Measurements from ENCODE around the gene ANXA3. TPM values are rescaled to one million over a fixed set of nuclear protein-coding genes. Genes with fewer than 3 reads are reported as not detected.

The ANXA3 gene
- polyA plus RNA-seq, 1 donor, result 4.1 TPM

DNA sequence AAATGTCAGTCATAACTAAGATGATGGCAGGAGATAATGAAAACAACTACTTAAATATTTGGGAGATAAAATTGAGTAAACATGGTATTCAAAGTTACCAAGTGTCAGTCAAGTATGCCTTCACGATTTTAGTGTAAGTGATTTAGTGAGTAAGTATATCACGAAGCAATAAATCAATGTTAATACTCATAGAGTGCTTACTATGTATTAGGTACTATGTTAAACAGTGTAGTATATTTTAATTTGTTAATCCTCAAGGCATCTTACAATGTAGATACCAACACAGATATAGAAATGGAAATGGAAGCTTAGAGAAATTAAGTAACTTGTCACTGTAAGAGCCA is 59.6 kb downstream of the ANXA3 start:
- no peak for DNase-seq (ENCODE audit: low read depth)

DNA sequence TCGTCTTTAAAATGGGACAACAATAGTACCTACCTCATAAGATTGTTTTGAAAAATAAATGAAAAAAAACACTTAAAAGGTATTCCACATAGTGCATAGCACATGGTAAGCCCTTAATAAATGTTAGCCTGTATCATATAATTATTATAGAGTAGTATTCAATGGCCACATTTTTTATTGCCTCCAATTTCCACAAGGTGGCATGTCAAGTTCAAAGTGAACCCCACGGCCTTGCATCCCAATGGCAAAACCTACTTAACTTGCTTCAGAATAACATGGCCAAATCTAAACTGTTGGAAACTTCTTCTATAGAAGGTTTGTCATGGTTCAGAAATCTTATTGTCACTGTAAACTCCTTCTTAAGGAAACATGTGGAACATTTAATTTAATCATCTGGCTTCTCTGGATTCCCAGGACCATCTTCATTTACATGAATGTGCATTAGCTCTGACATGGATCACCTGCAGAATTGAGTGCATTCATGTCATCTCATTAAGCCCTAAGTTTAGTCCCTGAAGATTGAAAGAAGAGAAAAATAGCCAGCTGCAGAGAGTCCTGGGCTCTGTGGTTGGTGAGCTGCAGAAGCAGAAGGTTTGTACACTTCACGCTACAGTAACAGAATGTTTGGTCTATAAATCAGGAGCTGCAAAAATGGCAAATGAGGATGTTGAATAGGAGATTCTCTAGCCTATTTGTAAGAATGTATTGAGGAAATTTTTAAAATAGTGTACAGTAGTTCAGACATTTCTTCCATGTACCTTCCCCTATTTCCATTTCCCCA is 61.0 kb downstream of the ANXA3 start:
- DNase-seq (ENCODE audit: low read depth), result no peak

DNA sequence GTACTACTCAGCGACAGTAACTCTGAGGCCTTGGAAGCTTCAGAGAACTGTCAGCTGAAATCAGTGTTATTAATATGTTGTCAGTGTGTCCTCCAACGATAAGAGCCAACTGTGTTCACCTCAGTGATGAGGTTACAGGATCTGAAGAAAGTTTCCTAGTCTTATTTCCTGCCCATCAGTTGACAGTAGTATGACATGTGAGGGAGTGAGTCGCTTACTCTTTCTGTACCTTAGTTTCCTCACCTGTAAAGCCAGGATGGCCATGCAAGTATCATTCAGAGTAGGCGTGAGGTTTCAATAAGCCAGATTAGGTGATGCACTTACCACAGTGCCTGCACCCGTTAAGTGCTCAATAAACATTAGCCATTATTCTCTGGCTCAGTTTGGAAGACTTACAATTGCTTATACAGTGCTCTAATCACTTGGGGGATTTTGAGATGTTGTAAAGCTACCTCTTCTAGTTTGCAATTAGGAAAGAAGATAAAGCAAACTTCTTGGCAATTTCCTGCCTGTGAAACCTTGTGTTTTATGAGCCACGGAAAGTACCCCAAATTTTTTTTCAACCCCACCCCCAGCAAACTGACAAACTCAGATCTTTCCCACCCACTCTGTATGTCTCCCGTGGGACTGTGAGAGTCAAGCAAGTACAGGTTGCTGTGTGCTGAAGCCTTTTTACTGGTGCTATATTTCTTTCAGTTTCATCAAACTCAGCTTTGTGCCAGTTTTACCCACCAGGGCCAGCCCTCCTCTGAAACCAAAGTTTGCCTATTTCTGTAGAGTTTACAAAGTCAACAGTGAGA is 62.2 kb downstream of the ANXA3 start:
- DNase-seq (ENCODE audit: low read depth), result no peak

DNA sequence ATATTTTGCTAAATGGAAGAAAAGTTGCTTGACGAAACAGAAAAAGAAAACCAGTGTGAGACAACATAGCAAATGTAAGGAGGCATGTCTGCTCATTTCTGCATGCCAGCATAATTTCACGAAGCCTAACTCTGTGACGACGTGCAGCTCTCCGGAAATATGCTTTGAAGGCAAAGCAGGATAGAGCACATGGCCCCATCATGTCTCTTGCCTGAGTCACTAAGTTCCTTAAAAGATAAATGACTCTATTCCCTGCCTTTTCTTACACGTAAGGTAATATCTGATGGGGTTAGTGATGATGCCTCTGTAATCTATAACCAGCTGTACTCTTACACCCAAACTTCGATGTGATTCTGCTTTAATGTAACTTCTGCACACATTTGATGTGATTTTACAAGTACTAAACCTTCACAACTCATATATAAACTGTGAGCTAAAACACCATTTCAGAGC is 64.5 kb downstream of the ANXA3 start:
- no peak for DNase-seq (ENCODE audit: low read depth)

DNA sequence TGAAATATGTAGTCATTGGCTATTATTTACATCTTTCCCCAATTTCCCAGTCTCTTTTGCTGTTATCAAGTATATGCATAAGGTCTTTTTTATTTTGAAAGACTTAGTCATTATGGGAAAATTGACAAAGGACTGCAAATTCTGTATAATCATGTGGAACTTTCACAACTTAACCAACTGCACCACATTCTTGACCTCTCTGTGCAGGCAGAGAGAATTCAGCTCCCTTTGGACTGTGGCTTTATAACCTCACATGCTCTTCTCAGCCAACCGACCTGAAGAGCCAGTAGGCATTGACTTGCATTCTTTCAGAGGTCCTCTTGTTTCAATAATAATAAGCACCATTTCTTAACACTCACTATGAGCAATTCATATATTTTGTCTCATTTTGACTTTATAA is 66.9 kb downstream of the ANXA3 start:
- DNase-seq (ENCODE audit: low read depth), result no peak

DNA sequence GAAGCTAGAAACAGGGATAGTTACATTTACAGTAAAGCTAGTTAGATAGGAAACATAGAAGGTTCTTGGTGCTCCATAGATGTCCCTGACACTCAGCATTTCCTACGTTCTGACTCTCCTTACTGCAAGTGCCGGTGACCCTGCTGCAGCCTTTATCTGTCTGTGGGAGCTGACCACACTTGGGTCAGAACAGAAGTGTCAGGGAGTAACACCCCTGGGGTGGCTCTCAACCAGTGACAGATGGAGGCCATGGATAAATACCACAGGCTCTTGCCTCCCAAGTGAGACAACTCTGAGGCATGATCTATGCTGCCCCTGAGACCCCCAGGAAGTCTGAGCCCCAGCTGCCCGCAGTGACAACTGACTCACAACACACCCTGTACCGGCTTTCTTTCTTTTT is 69.8 kb downstream of the ANXA3 start:
- DNase-seq (ENCODE audit: low read depth), result no peak

DNA sequence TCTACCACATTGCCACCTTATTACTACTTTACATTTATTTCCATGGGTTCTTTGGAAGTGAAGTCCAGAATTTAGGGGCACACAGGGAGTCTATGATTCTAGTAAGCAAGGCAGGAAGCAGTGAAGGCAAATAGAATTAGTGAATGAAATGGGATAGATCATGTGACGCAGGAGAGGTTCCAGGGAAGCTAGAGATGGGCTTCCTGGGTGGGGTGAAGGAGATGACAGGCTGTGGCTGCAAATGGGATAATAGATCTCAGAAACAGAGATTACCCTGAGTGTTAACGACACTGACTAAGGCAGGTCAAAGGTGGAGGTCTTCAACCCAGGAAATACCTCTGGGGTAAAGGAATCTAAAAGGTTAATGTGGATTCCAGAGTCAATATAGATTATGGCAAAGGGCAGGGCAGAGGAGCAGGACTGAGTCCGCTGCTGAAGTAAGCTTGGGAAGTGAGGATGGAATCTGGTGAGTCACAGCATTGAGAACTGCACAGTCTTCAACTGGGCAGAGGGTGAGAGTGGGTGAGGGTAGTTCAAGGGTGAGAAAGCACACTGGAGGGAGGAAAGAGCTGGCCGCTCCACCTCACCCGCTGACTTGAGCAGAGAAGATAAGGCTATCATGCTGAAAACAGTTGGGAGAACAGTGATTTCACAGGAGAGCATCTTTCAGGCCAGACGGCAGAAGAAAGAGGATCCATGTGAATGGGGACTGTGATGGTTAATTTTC is 70.8 kb downstream of the ANXA3 start:
- DNase-seq (ENCODE audit: low read depth), result no peak

DNA sequence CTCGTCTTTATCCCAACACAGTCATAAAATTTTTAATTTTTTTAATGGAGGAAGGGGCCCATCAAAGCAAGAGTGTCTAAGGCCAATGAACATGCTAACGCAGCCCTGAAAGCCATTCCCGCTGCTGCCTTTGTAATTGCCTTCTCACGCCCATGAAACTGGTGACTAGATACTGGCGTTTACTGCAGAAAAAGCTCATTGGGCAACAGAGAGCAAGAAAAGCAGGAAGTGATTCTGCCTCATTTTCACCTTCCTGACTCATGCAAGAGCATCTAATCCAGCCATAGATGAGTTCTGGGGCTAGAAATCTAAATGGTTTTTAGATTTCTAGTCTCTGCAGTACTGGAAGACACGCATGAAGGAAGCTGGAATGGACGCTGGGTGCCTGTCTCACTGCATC is 72.5 kb downstream of the ANXA3 start:
- DNase-seq (ENCODE audit: low read depth), result no peak

DNA sequence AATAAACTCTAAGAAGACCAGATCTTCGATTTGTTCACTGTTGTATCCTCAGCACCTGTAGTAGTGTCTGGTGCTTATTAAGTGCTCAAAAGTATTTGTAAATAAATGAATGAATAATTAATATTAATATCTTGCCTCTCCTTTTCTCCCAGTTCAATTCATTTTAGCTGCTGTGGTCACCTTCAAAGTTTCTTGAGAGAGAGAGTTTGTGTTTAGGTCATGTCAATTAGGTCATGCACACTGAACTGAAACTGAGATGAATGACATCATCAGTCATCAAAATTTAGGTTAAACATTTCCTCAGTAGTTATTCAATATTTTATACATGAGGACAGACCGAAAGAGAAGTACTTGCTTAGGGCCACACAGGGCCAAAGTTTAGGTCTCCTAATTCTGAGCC is 73.5 kb downstream of the ANXA3 start:
- no peak for DNase-seq (ENCODE audit: low read depth)

DNA sequence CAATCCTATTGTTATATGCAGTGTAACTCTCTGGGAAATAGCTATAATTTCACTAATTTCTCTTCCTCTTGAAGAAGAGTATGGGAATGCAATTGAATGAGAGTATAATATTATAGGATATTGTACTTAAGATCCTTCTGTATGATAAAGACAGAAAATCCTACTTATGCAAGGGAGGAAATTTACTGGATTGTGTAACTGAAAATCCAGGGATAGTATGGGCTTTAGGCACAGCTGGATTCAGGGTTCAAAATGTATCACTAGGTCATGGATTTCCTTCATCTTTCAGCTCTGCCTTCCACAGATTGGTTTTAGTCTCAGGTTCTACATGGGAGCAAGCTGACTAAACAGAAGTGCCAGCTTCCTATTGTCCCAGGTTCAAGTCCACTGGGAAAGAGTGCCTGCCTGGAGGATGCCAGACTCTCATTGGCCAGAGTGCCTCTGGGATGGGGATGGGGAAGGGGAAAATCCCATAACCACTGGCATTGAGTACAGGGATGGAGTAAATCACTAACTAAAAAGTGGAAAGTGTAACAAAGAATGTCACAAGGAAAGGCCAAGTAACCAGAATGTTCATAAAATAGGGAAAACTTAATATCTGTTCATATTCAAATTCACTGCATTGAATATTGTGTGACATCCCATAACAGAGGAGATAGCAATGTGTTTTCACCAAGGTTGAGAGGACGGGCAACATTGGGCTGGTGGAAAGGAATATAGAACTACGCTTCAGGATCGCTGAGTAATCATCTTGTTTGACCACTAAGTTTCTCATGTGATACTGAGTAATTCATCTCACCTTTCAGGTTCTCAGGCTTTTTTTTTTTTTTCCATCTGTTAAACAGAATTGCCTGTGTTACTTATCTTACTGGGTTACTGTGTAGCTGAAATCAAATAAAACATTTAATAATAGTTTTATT is 75.7 kb downstream of the ANXA3 start:
- DNase-seq (ENCODE audit: low read depth), result no peak

DNA sequence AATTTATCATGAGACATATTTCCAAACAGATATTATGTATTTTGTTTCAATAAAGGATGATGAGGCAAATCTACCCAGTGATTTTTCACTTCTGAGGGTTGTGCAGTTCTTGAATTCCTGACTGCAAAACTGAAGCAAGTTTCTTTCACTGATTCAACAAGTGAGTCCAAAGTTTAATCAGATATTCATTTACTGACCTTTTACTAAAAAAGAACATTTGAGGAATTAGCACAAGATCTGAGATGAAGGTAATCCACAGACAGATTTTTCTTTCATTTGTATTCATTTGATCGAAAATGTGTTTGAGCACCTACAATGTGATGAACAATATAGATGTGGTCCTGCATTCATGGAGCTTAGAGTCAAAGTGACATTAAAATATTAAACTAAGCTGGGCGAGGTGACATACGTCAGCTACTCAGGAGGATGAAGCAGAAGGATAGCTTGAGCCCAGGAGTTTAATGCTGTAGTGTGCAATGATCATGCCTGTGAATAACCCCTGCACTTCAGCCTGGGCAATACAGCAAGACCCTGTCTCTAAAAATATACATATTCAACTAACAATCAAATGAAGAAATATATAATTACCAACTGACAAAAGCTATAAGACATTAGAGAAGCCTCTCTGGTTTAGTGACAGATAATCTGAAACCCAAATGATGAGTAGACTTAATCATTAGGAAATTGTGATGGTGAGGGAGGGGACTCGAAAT is 76.6 kb downstream of the ANXA3 start:
- no peak for DNase-seq (ENCODE audit: low read depth)

DNA sequence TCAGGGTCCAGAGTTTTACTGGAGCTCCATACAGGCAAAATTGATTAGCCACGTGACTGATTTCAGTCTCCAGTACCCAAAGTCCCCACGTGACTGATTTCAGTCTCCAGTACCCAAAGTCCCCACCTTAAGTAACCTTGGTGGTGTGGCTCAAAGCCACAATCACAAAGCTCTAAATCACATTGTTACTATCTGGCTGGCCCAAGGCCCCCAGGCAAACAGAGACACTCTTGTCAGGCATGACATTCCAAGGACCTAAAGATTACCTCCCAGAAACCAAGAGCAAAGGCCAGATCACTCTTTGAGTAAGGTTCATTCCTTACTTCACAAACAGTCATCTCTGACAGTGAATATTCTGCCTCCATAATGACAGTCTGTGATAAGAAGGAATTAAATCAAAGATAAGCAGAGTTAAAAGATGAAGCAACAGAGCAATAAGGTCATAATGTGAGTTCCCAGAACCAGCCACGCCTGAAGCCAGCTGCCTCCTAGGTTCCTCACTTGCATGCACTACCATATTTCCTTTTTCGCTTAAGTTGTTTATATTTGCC is 78.5 kb downstream of the ANXA3 start:
- DNase-seq (ENCODE audit: low read depth), result no peak

DNA sequence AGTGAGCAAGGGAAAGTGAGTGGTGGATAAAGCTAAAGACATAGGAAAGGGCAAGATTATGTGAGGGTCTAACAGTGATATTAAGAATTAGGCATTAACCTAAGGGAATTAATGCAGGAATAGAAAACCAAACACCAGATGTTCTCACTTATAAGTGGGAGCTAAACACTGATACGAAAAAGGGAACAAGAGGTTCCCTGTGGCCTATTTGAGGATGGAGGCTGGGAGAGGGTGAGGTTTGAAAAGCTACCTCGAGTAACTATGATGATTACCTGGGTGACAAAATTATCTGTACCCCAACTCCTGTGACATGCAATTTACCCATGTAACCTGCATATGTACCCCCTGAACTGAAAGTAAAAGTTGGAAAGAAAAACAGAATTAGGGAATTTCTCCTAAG is 79.0 kb downstream of the ANXA3 start:
- DNase-seq (ENCODE audit: low read depth), result no peak

DNA sequence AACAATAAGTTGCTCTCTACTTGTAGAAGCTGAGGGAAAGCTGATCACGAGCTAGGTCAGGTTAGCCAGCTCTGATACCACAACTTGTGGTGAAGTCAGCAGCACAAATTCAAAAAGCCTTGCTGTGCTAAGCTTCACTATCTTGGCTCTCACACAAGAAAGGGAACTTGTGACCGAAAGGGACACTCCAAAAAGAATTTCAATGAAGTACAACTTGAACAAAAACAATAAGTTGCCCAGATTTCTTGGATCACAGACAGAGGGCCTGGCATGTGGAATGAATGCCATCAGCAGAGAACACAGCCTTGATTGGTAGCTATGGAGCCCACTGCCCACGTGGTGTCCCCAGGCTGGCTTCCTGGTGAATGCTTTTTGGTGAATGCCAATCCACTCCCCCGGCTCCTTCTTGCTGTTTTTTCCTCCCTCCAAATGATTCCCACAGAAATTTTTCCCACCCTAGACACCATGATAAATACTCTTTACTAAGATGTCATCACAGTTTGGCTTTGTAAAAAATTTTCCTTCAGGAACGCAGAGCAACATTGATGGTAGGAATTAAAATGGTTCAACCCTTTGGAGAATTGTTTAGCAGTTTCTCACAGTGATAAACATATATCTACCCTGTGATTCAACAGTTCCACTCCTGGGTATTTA is 82.6 kb downstream of the ANXA3 start:
- DNase-seq (ENCODE audit: low read depth), result no peak

DNA sequence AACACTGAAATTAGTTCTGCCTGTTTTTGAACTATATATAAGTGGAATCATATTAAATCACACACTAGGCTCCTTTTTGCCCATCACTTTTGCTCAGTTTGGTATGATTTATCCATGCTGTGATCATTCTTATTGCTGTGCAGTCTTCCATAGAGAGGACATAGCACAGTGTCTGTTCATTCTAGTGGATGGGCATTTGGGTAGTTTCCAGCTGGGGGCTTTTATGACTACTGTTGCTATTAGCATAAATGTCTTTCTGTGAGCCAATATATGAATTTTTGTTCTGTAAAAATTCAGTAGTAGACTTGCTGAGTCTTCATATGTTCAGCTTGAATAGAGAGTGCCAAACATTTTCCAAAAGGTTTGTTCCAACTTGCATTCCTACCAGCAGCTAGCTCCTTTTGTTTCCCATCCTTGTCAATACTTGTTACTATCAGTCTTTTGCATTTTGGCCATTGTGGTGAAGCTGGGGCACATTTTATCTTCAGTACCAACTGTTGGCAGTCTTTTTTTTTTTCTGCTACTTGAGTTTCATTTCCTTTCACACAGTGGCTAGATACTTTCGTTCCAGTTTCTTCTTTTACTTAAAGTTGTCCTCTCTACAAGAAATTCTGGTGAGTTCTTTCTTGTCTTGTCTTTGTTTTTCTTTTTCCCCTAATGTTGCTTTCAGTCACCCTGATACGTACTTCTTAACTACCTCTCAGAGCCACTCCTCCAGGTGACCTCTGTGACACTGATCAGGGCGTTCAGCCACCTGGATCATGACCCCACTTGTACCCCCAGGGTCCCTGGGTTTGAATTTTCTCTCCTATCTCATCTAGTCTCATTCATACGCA is 87.0 kb downstream of the ANXA3 start:
- DNase-seq (ENCODE audit: low read depth), result no peak

DNA sequence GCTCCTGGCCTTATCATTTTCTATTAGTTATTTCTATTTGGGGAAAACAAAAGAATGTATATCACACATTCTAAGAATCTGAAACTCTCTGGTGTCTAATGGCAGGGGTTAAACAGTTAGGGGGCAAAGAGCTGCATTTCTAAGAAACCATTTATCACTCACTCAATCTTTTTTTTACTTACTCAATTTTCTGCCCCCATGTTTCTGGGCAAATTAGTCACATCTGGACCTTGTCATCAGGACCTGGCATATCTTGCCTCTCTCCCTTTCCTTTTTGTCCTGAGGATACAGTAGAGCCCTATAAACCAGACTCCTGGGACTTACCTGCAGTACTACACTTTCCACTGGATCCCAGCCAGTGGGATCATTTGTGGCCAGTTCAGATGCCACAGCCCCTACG is 89.1 kb downstream of the ANXA3 start:
- DNase-seq (ENCODE audit: low read depth), result no peak

DNA sequence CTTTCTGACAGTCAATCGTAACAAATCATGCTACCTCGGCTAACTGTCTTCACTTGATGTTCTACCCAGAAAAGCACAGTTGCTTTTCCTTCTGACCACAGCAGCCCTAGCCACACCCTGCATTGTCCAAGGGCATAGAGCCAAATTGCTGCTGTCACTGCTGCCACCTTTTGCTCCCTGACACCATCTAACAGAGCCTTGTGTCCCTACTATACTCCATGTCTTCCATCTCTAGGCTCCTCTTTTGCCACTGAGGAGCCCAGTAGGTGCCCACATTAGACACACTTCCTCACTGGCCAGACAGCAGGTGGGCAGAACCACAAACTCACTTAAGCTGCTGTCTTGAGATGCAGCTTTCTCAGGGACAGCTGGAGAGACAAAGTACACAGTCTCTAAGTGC is 91.4 kb downstream of the ANXA3 start:
- no peak for DNase-seq (ENCODE audit: low read depth)

DNA sequence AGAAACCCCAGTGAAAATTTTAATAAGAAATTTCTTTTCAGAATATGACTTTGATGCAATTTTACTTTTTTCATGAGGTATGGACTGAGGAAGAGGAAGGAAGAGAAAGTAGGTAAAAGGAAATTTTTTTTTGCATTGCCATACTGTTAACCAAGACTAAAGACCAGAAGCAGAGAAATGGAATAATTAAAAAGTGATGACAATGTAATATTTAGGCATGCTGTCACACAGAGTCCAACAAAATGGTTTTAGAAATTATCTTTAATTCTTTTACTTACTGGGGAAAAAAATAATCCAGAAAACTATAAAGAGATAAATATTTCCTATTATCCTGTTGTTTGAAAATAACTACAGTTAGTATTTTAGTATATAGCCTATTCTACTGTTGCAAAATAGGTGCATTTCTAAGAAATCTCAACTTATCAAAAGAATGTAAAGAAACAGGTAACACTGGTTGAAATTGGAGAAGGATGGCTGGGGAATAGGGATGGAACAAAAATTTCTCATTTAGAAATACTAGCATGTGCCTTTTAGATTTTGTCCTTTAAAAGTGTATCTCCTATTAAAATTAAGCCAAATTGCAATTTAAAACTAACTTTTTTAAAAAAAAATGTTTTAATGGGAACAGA is 92.6 kb downstream of the ANXA3 start:
- DNase-seq (ENCODE audit: low read depth), result no peak

All from forelimb muscle (tissue), 1 donor.